GM19023 (cell line): Measurements from ENCODE around the gene C16orf74.

ENCODE experiments used
- ATAC-seq: cut with Tn5 transposase; IDR thresholded peaks from one replicate; pipeline ENCODE4 v1.9.1; 2021; ENCODE audit warnings: mild to moderate bottlenecking, moderate library complexity; ENCODE audit not compliant: unreplicated experiment

C16orf74 gene

GRCh38 chr16:85676466-85676865 lies 74.4 kb downstream of the C16orf74 start:
- ATAC-seq = no peak

- no peak for ATAC-seq
These were observed 75.5 kb downstream of the C16orf74 start for GRCh38 chr16:85675251-85675874.

GRCh38 chr16:85674828-85675227 lies 76.1 kb downstream of the C16orf74 start:
- ATAC-seq = no peak

- no peak for ATAC-seq
These were observed 76.5 kb downstream of the C16orf74 start for GRCh38 chr16:85674418-85674755.

- ATAC-seq = no peak
These were observed 77.1 kb downstream of the C16orf74 start for GRCh38 chr16:85673529-85674417.

- no peak for ATAC-seq
These were observed 80.1 kb downstream of the C16orf74 start for GRCh38 chr16:85670840-85671239.

GRCh38 chr16:85668676-85669424 lies 82.0 kb downstream of the C16orf74 start:
- no peak for ATAC-seq

- ATAC-seq = no peak
These were observed 83.0 kb downstream of the C16orf74 start for GRCh38 chr16:85667841-85668413.

- ATAC-seq = no peak
These were observed 83.6 kb downstream of the C16orf74 start for GRCh38 chr16:85667261-85667660.

- ATAC-seq = no peak
These were observed 85.0 kb downstream of the C16orf74 start for GRCh38 chr16:85665929-85666328.

- no peak for ATAC-seq
These were observed 85.5 kb downstream of the C16orf74 start for GRCh38 chr16:85665373-85665740.

GRCh38 chr16:85664580-85665372 lies 86.1 kb downstream of the C16orf74 start:
- ATAC-seq = no peak

- no peak for ATAC-seq
These were observed 87.0 kb downstream of the C16orf74 start for GRCh38 chr16:85663891-85664321.

- no peak for ATAC-seq
These were observed 87.7 kb downstream of the C16orf74 start for GRCh38 chr16:85662976-85663830.

GRCh38 chr16:85662482-85662812 lies 88.4 kb downstream of the C16orf74 start:
- no peak for ATAC-seq

GRCh38 chr16:85661740-85662481 lies 89.0 kb downstream of the C16orf74 start:
- no peak for ATAC-seq

- ATAC-seq = no peak
These were observed 89.8 kb downstream of the C16orf74 start for GRCh38 chr16:85660843-85661739.
